ENCODE data around the gene SLCO4A1.
"Not testable (repeated sequence)": the region's sequence is repeated elsewhere in the genome, so short reads cannot be mapped to it uniquely, and the experiment has no call there.

Gene SLCO4A1

GRCh38 chr20:62622877-62623487 lies 19.3 kb upstream of the SLCO4A1 start:
- no peak for DNase-seq (ENCODE audit: low read depth in 3 of 3)

- peak; percentile 71 to 91 (median 74) for DNase-seq (ENCODE audit: low read depth in 3 of 3)
Measured at GRCh38 chr20:62623488-62624324, 18.6 kb upstream of the SLCO4A1 start.

GRCh38 chr20:62624325-62624690 lies 18.0 kb upstream of the SLCO4A1 start:
- DNase-seq (ENCODE audit: low read depth in 3 of 3), result no peak

GRCh38 chr20:62624719-62625453 lies 17.4 kb upstream of the SLCO4A1 start:
- no peak for DNase-seq (ENCODE audit: low read depth in 3 of 3)

GRCh38 chr20:62625516-62625915 lies 16.8 kb upstream of the SLCO4A1 start:
- DNase-seq (ENCODE audit: low read depth in 3 of 3), result no peak

- no peak for DNase-seq (ENCODE audit: low read depth in 3 of 3)
Measured at GRCh38 chr20:62625921-62626547, 16.3 kb upstream of the SLCO4A1 start.

GRCh38 chr20:62627425-62627824 lies 14.9 kb upstream of the SLCO4A1 start:
- not testable (repeated sequence) for DNase-seq (ENCODE audit: low read depth in 3 of 3)

GRCh38 chr20:62627901-62628612 lies 14.2 kb upstream of the SLCO4A1 start:
- no peak for DNase-seq (ENCODE audit: low read depth in 3 of 3)

GRCh38 chr20:62628691-62629090 lies 13.6 kb upstream of the SLCO4A1 start:
- no peak for DNase-seq (ENCODE audit: low read depth in 3 of 3)

- no peak for DNase-seq (ENCODE audit: low read depth in 3 of 3)
Measured at GRCh38 chr20:62629864-62630470, 12.3 kb upstream of the SLCO4A1 start.

- DNase-seq (ENCODE audit: low read depth in 3 of 3), result no peak
Measured at GRCh38 chr20:62631336-62632308, 10.7 kb upstream of the SLCO4A1 start.

- DNase-seq (ENCODE audit: low read depth in 3 of 3), result no peak
Measured at GRCh38 chr20:62632575-62633090, 9.7 kb upstream of the SLCO4A1 start.

GRCh38 chr20:62633598-62634329 lies 8.5 kb upstream of the SLCO4A1 start:
- no peak for DNase-seq (ENCODE audit: low read depth in 3 of 3)

GRCh38 chr20:62634330-62634967 lies 7.9 kb upstream of the SLCO4A1 start:
- no peak for DNase-seq (ENCODE audit: low read depth in 3 of 3)

- no peak for DNase-seq (ENCODE audit: low read depth in 3 of 3)
Measured at GRCh38 chr20:62635232-62635631, 7.1 kb upstream of the SLCO4A1 start.

- no peak for DNase-seq (ENCODE audit: low read depth in 3 of 3)
Measured at GRCh38 chr20:62635852-62636251, 6.5 kb upstream of the SLCO4A1 start.

- no peak for DNase-seq (ENCODE audit: low read depth in 3 of 3)
Measured at GRCh38 chr20:62636446-62636845, 5.9 kb upstream of the SLCO4A1 start.

GRCh38 chr20:62637110-62637509 lies 5.2 kb upstream of the SLCO4A1 start:
- DNase-seq (ENCODE audit: low read depth in 3 of 3), result no peak
